Measurements from ENCODE around the gene ADD3.

DNA sequence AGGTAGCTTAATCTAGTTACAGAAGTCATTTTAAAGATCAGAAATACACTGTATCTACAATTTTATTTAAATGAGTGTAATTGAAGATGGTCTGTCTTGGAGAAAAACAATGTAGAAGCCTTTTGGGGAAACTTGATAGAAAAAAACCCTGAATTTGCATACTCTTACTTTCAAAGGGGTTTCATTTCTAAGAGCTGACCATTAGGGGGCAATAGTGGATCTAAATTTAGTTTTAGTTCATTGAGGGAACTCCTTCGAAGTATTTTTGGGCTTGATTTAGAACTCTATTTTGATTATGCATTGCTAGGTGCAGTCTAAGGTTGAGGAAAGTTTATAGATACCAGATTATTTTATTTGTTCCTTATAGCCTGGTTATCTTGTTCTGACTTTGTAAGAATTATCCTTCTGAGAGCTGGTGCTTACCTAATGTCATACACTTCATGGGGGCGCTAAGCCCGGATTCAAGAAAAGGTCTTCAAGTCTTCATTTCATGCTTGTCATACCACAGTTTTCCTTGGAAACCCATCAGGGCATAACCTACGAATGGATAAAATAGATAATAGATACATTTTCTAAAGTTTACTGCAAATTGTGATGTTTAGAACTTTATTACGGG lies 130.5 kb downstream of the ADD3 start:
- TF ChIP-seq GATA2 (IDR thresholded peaks at IDR 0.05; ENCODE audit: low read depth, low read length), result no peak
- no peak for TF ChIP-seq GATA3 (IDR thresholded peaks at IDR 0.05; ENCODE audit: low read depth, low read length)
